Measurements from ENCODE around the gene C1orf87. TPM values are rescaled to one million over a fixed set of nuclear protein-coding genes. Genes with fewer than 3 reads are reported as not detected.

The C1orf87 gene, protein sequence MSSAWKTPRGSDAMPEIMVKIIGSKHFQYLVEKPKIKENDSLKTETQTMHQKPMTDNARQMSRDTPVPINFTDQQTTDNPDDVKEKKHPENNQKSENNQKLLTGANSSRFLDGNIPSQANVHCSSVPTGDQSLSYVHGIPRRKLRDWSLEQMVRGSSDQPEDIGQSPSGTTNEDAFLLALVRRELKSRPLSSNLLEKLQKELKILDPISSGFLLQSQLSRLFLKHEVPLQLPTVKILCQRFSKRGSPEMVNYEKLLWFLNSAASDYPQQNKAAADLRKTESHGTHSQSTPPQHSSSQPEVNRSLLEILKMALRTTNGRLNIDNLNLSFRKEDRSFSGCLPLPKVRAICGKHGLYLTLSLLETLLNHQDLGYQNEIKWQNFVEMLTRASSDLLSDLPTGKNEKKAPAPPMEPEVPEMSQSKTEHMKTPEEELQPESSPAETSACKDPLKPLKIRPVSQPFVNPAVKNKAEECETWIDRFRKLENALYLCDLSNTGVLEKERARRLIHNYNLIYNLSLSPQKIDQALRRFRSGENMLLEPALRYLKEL
- not detected for total RNA-seq

DNA sequence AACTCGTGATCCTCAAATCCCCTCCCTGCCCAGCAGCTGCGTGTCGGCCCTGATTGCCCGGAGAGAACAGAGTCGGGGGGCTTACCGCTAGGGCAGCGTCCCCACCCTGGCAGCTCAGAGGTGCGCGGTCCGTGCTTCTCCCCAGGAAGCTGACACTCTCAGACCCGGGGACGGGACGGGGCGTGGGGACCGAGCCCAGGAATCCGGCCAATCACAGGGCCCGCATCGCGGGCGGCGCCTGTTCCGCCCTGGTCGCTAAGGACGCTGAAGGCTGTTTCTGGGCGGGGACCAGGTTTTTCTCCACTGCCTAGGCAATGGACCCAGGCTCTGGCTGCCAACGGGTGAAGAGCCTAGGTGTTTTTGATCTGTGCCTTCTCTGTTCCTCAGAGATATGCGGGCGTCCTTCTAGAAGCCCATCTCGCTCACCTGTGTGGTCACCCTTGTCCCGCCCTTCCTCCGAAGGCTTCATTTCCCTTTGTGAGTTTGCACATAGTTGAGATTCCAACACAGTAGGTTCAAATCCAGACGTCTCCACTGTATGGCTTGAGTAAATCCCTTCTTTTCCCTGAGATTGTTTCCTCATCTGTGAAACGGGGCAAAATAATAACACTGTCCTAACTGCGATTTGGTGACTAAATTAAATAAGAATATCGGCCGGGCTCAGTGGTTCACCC is at the start of gene C1orf87:
Gene C1orf87, minus strand, starts transcription at position 166 of the 674 bp plus-strand sequence. CDS start 1,127 bp downstream, outside the sequence.
- H3K36me3 Mint-ChIP-seq (ENCODE audit: low read depth), result no peaks in the 10 kb centered on the region
- intact Hi-C loops (cut with micrococcal nuclease), result no loop called here
- no peak for DNase-seq
- H3K27ac Mint-ChIP-seq, result no peak within 1 kb of the TSS
- CTCF ChIA-PET, result no interaction called here
- peaks cover 43% of the 10 kb centered on the region for H3K27me3 Mint-ChIP-seq (ENCODE audit: low read depth)
- no peak within 1 kb of the TSS for H3K4me3 Mint-ChIP-seq
- no peaks in the 10 kb centered on the region for H3K4me1 Mint-ChIP-seq (ENCODE audit: low read depth)
- no peaks in the 10 kb centered on the region for H3K9me3 Mint-ChIP-seq

DNA sequence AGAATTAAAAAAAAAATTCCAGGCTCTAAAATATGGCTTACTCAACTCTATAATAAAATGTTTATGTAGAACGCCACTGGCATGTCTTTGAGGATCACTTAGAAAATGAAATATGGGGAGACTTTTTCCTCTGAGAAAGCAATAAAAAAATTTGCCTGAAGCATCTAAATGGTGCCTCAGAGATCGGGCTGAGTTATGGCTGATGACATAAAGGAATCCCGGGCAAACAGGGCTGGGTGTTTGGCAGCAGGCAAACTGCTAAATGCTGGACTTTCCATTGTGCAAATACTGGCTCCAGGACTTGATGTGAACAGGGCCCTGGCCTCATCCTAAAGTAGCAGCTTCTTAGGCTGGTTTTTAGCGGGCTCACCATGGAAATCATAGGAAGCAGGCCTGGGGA is 44.5 kb upstream of the C1orf87 start:
- H3K36me3 Mint-ChIP-seq (ENCODE audit: low read depth), result no peaks in the 10 kb centered on the region
- H3K4me3 Mint-ChIP-seq, result no peak overlapping the region
- intact Hi-C loops (cut with micrococcal nuclease), result no loop called here
- H3K27me3 Mint-ChIP-seq (ENCODE audit: low read depth), result peaks cover 3% of the 10 kb centered on the region
- DNase-seq, result no peak
- H3K27ac Mint-ChIP-seq, result no peak overlapping the region
- no peaks in the 10 kb centered on the region for H3K9me3 Mint-ChIP-seq
- H3K4me1 Mint-ChIP-seq (ENCODE audit: low read depth), result no peaks in the 10 kb centered on the region
- CTCF ChIA-PET, result no interaction called here

DNA sequence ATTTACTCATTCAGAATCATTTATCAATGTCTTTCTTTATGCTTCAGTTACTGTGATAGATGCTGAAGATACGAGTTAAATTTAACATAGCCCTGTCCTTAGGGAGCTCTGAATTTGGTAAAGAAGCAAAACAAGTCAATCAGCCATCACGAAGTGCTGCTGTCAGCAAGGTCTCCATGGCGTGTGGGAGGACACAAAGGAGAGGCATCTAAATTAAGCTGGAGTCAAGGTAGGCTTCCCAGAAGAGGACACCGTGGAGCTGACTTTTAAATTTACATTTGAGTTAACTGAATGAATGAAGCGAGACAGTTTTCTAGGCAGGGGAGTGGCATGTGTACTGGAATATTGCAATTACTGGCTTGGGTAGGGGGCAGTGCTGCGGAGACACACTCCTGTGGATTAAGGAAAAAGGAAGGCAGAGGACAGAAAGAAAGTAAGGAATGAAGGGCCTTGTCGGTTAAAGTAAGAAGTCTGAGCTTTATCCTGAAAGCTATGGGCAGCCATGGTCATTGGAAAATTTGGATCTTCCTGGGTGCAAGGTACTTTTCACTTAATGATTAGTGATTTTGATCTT is 41.3 kb upstream of the C1orf87 start:
- intact Hi-C loops (cut with micrococcal nuclease), result no loop called here
- Mint-ChIP-seq H3K4me3 (no peak overlapping the region), H3K4me1 (ENCODE audit: low read depth) (no peaks in the 10 kb centered on the region), H3K27me3 (ENCODE audit: low read depth) (peaks cover 6% of the 10 kb centered on the region), H3K36me3 (ENCODE audit: low read depth) (no peaks in the 10 kb centered on the region), H3K27ac (no peak overlapping the region), H3K9me3 (no peaks in the 10 kb centered on the region)
- CTCF ChIA-PET, result interaction anchor here (0.6 kb wide), 1 partner anchor 141 kb away, joined by 3 read pairs; no protein-coding TSS in a partner anchor
- DNase-seq, result no peak

DNA sequence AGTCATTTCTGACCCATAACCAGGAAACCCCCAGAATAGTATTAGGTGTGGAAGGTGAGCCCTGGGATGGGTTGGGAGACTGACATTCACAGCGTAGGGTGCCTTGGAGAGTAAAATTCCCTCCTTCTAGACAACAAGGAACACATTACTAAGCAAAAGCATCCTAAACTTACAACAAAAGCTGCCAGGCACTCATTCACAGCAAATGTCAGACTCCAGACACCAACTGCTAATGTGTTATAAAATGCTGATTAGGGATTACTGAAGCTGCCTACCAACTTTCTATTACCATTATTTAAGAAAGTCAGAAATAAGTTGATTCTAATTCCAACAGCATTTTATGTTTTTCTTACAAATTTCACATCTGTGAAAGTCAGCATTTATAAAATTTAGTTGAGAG is 40.0 kb upstream of the C1orf87 start:
- Mint-ChIP-seq H3K27ac (no peak overlapping the region), H3K4me3 (no peak overlapping the region), H3K9me3 (no peaks in the 10 kb centered on the region), H3K4me1 (ENCODE audit: low read depth) (no peaks in the 10 kb centered on the region), H3K36me3 (ENCODE audit: low read depth) (no peaks in the 10 kb centered on the region), H3K27me3 (ENCODE audit: low read depth) (peaks cover 6% of the 10 kb centered on the region)
- intact Hi-C loops (cut with micrococcal nuclease), result no loop called here
- no peak for DNase-seq
- CTCF ChIA-PET, result no interaction called here

DNA sequence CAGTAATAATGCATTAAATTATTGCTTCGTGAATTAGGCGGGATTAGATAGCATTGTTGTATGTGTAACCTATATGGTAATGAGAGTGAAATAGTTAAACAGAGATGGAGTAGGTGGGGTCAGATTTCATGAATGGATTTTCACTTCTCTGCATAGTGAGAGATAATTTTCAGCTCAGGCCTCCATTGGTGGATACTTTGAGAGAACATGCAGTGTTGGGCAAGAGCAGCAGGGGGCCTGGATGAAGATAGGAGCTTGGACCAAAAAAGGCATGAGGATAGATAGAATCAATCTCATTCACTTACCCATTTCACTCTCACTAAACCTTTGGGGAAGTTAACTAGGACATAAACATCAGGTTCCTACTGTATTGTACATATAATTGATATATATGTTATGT is 39.5 kb upstream of the C1orf87 start:
- intact Hi-C loops (cut with micrococcal nuclease), result no loop called here
- H3K9me3 Mint-ChIP-seq, result no peaks in the 10 kb centered on the region
- CTCF ChIA-PET, result no interaction called here
- no peak overlapping the region for H3K4me3 Mint-ChIP-seq
- no peak overlapping the region for H3K27ac Mint-ChIP-seq
- no peaks in the 10 kb centered on the region for H3K36me3 Mint-ChIP-seq (ENCODE audit: low read depth)
- peaks cover 6% of the 10 kb centered on the region for H3K27me3 Mint-ChIP-seq (ENCODE audit: low read depth)
- no peak for DNase-seq
- H3K4me1 Mint-ChIP-seq (ENCODE audit: low read depth), result no peaks in the 10 kb centered on the region

DNA sequence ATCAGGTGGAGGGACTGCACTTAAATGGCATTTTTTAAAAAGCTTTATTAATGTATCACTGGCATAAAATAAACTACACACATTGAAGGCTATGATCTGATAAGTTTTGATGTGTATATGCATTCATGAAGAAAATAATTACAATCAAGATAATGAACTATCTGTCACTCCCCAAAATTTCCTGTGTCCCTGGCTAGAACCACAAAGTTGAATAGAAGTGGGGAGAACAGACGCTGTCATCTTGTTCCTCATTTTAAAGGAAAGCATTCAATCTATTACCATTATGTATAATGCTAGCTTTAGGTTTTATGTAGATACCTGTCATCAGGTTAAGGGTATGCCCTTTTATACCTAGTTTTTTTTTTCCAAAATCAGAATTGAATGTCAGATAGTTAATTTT is 38.1 kb upstream of the C1orf87 start:
- H3K27me3 Mint-ChIP-seq (ENCODE audit: low read depth), result peaks cover 4% of the 10 kb centered on the region
- no peaks in the 10 kb centered on the region for H3K9me3 Mint-ChIP-seq
- DNase-seq, result no peak
- no peaks in the 10 kb centered on the region for H3K36me3 Mint-ChIP-seq (ENCODE audit: low read depth)
- no peaks in the 10 kb centered on the region for H3K4me1 Mint-ChIP-seq (ENCODE audit: low read depth)
- intact Hi-C loops (cut with micrococcal nuclease), result no loop called here
- CTCF ChIA-PET, result interaction anchor here (0.7 kb wide), 1 partner anchor 9 kb away, joined by 3 read pairs; no protein-coding TSS in a partner anchor
- no peak overlapping the region for H3K27ac Mint-ChIP-seq
- no peak overlapping the region for H3K4me3 Mint-ChIP-seq

DNA sequence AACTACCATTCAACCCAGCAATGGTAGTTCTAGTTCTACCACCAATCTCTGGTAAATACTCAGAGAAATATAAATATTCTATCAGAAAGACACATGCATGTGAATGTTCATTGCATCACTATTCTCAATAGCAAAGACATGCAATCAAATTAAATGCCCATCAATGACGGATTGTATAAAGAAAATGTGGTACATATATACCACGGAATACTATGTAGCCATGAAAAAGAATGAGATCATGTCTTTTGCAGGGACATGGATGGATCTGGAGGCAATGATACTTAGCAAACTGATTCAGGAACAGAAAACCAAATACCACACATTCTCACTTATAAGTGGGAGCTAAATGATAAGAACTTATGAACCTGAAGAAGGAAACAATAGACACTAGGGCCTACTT is 37.5 kb upstream of the C1orf87 start:
- intact Hi-C loops (cut with micrococcal nuclease), result no loop called here
- CTCF ChIA-PET, result interaction anchor here (0.7 kb wide), 1 partner anchor 9 kb away, joined by 3 read pairs; no protein-coding TSS in a partner anchor
- no peak for DNase-seq
- H3K4me1 Mint-ChIP-seq (ENCODE audit: low read depth), result no peaks in the 10 kb centered on the region
- no peak overlapping the region for H3K4me3 Mint-ChIP-seq
- H3K27me3 Mint-ChIP-seq (ENCODE audit: low read depth), result peaks cover 4% of the 10 kb centered on the region
- no peaks in the 10 kb centered on the region for H3K9me3 Mint-ChIP-seq
- no peak overlapping the region for H3K27ac Mint-ChIP-seq
- no peaks in the 10 kb centered on the region for H3K36me3 Mint-ChIP-seq (ENCODE audit: low read depth)

DNA sequence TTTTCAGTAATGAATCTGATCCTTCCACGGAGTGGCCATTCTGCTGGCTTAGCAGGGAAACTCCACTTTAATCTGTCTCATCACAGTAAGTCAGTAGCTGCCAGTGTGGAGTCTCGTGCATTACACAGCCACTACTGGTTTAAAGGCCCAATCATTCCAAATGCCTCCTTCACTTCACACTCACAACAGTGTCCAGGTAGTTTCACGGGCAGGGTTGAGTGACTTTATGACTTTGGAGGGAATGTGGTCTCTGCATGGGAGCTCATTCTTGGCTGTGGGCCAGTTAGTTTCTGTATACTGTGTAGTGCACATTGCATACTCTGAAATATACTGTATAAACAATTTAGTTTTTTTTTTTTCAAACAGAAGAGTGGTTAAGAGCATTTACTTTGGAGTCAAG is 34.6 kb upstream of the C1orf87 start:
- peaks cover 7% of the 10 kb centered on the region for H3K27me3 Mint-ChIP-seq (ENCODE audit: low read depth)
- H3K36me3 Mint-ChIP-seq (ENCODE audit: low read depth), result no peaks in the 10 kb centered on the region
- H3K4me3 Mint-ChIP-seq, result no peak overlapping the region
- intact Hi-C loops (cut with micrococcal nuclease), result no loop called here
- no peak for DNase-seq
- CTCF ChIA-PET, result no interaction called here
- no peaks in the 10 kb centered on the region for H3K9me3 Mint-ChIP-seq
- H3K4me1 Mint-ChIP-seq (ENCODE audit: low read depth), result no peaks in the 10 kb centered on the region
- H3K27ac Mint-ChIP-seq, result no peak overlapping the region

DNA sequence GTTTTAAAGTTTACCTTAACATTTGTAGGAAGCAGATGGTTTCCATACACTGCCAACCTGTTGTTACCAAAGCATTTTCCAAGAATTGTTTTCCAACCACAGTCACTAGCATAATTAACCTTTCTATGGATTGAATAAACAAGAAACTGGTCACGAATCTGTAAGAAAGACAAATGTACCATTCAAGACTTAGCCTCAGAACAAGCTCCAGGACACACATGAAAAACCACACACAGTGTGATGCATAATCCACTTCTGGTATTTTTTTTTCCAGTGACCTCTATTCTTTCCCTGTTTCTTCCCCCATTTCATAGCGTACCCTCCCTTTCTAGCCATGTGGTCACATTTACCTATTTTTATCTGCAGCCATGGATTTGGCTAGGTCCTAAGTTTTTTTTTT is 29.6 kb upstream of the C1orf87 start:
- Mint-ChIP-seq H3K4me1 (ENCODE audit: low read depth) (no peaks in the 10 kb centered on the region), H3K36me3 (ENCODE audit: low read depth) (no peaks in the 10 kb centered on the region), H3K27ac (no peak overlapping the region), H3K27me3 (ENCODE audit: low read depth) (peaks cover 3% of the 10 kb centered on the region), H3K4me3 (no peak overlapping the region), H3K9me3 (no peaks in the 10 kb centered on the region)
- no peak for DNase-seq
- intact Hi-C loops (cut with micrococcal nuclease), result no loop called here
- CTCF ChIA-PET, result no interaction called here

DNA sequence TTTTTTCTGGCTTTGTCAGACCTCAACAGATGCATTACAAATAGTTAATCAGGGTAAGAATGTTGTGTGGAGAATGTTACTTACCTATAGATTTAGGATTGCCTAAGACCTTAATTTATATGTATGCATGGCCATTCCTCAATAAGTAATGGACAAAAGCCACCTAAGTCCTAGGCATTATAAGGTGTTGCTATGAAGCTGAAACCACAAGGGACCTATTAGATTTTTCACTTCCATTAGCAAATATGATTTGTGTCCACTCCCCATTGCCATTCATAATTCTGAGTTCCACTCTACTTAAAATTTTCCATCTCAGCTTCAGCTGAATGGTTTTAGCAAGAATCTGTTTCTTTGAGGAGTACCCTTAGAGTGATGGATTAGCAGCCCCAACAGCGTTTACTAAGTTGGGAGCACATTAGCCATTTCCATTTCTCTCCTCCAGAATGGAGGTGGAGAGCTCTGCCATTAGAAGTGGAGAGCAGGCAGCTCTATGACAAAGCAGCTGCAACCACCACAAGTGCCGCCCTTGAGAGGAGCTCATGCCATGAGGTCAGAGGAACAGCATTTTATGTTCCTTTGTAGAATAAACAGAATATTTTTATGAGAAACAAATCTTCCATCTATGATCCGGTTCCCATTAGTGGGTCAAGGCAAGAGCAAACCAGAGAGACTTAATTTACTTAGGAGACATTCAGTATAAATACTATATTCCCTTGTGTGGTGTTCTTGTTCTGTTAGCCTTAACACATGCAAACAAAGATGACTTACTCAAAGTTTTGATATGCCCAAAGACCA is 28.9 kb upstream of the C1orf87 start:
- intact Hi-C loops (cut with micrococcal nuclease), result no loop called here
- no peaks in the 10 kb centered on the region for H3K9me3 Mint-ChIP-seq
- H3K27ac Mint-ChIP-seq, result no peak overlapping the region
- no peak for DNase-seq
- H3K36me3 Mint-ChIP-seq (ENCODE audit: low read depth), result no peaks in the 10 kb centered on the region
- CTCF ChIA-PET, result no interaction called here
- H3K4me3 Mint-ChIP-seq, result no peak overlapping the region
- peaks cover 3% of the 10 kb centered on the region for H3K27me3 Mint-ChIP-seq (ENCODE audit: low read depth)
- no peaks in the 10 kb centered on the region for H3K4me1 Mint-ChIP-seq (ENCODE audit: low read depth)

DNA sequence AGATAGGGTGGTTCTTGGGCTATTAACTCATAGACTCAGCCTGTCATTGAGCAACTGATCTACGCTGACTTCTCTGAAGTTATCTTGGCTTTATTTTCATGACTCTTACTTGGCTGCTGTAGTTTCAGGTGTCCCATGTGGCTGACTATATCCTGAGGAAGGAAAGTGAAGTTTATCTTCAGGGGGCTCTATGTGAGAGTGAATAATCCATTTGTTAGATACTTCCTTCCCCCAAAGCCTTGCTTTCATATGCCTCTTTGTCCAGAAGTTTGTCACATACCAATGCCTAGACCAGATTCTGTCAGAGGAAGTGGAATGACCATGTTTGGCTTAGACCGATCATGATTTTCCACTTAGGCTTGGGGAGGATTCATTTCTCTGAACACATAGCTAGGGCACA is 27.9 kb upstream of the C1orf87 start:
- intact Hi-C loops (cut with micrococcal nuclease), result no loop called here
- no peak overlapping the region for H3K27ac Mint-ChIP-seq
- H3K27me3 Mint-ChIP-seq (ENCODE audit: low read depth), result peaks cover 6% of the 10 kb centered on the region
- H3K4me1 Mint-ChIP-seq (ENCODE audit: low read depth), result no peaks in the 10 kb centered on the region
- DNase-seq, result no peak
- CTCF ChIA-PET, result no interaction called here
- H3K36me3 Mint-ChIP-seq (ENCODE audit: low read depth), result no peaks in the 10 kb centered on the region
- H3K4me3 Mint-ChIP-seq, result no peak overlapping the region
- no peaks in the 10 kb centered on the region for H3K9me3 Mint-ChIP-seq

DNA sequence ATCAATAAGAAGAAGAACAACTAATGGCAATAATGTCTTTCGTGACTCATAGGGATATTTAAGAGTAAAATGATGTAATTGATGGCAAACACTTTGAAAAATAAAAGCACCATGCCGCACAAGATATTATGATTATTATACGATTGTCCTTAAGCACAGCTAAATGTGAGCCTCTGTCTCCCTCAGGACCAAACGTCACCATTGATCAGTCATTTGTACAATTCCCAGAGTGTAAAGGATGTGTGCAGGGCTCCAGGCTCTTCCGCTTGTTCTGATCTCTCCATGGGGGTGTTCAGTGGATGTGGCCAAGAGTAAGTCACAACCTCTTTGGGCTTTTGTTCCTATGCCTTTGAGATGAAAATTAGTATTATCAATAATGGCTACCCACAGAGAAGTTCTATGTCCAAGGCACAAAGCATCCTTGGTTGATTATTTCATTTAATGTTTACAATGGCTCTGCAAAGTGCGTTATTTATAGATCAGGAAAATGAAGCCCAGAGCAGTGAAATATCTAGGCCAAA is 17.7 kb upstream of the C1orf87 start:
- H3K4me1 Mint-ChIP-seq (ENCODE audit: low read depth), result no peaks in the 10 kb centered on the region
- no peaks in the 10 kb centered on the region for H3K36me3 Mint-ChIP-seq (ENCODE audit: low read depth)
- intact Hi-C loops (cut with micrococcal nuclease), result no loop called here
- CTCF ChIA-PET, result interaction anchor here (0.6 to 1.0 kb wide), 2 partner anchors 115 to 127 kb away, joined by 3 read pairs; no protein-coding TSS in a partner anchor
- H3K9me3 Mint-ChIP-seq, result no peaks in the 10 kb centered on the region
- no peaks in the 10 kb centered on the region for H3K27me3 Mint-ChIP-seq (ENCODE audit: low read depth)
- H3K27ac Mint-ChIP-seq, result no peak overlapping the region
- no peak overlapping the region for H3K4me3 Mint-ChIP-seq
- DNase-seq, result no peak

Measured in activated naive CD4-positive, alpha-beta T cell treated with anti-CD3 and anti-CD28 coated beads for 36 hours (primary cell).